HG02870 (cell line): Measurements from ENCODE around the gene GPR160.
"Not testable (repeated sequence)": the region's sequence is repeated elsewhere in the genome, so short reads cannot be mapped to it uniquely, and the experiment has no call there.

Experiments used
- ATAC-seq: cut with Tn5 transposase; IDR thresholded peaks from one replicate; pipeline ENCODE4 v1.9.1; 2021; ENCODE audit warnings: mild to moderate bottlenecking, moderate library complexity; ENCODE audit not compliant: unreplicated experiment

GPR160 gene, protein sequence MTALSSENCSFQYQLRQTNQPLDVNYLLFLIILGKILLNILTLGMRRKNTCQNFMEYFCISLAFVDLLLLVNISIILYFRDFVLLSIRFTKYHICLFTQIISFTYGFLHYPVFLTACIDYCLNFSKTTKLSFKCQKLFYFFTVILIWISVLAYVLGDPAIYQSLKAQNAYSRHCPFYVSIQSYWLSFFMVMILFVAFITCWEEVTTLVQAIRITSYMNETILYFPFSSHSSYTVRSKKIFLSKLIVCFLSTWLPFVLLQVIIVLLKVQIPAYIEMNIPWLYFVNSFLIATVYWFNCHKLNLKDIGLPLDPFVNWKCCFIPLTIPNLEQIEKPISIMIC

DNA sequence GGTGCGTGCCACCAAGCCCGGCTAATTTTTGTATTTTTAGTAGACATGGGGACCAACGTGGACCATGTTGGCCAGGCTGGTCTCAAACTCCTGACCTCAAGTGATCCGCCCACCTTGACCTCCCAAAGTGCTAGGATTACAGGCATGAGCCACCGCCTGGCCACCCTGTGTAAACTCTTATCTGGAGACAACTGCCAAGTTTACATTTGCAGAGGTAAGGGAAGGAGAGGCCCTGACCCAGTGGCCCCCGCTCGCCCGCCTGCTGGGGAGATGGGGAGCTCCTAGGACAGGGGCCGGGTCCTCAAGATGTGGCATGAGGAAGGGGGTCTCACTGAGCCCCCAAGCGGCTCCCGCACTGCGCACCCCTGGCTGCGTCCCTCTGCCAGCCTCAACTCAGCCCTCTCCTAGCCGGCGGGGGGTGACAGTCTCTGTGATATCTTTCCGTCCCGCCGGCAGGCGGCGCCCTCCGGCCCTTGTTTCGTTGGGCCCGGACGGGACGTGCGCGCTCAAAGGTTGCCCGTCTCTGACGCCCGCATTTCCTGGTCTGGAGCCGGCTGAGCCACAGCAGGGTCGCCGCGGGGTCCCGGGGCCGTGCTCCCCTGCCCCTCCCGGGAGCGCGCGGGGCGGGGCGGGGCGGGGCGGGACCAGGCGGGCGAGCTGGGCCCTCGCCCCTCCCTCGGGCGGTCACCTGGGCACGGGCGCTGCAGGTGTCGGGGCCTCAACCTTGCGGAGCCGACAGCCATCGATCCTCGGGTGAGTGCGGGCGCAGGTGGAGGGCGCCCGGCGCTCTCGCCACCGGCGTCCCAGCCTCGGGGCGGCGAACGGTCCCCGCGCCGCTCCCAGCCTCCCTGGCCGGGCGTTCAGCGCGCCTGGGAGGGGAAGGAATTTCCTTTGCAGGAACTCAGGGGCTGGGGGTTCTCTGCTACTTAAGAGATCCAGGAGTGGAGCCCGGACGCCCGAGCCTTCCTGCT, at the start of gene GPR160:
Gene GPR160 (plus strand): TSS at position 533 of the 971 bp plus-strand sequence. CDS start 45,978 bp downstream, outside the sequence.
- ATAC-seq: peak; percentile 75

DNA sequence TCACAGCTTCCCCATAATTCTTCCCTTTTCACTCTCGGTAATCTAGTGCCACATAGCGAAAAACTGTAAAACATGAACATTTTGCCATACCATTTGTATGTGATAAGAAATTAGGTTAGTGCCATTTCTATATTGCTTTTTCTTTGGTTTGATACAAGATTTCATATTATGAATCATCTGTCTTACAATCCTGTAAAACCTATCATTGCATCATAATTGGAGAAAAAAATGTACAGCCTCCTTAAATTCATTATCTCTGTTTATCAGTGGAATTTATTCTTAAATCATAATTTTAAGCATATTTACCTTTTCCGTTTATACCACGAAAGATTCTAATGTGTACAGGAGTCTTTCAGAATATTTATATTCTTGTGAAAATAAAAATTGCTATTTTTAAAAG, 47.4 kb upstream of the GPR160 start:
- ATAC-seq: no peak

DNA sequence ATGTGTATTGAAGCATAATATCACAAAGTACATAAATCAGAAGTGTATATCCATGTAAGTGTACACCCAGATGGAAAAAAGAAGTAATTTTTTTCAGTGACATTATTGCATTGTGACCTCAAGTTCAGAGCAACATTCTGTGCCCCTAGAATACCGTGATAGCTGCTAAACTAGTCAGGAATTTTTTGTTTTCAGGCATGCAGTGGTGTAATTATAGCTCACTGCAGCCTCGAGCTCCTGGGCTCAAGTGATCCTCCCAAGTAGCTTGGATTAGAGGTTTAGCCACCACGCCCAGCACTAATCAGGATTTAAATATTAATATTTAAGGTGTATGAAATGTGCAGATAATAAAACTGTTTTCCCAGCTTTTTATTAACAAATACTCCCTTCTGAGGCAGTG, 45.6 kb upstream of the GPR160 start:
- no peak for ATAC-seq

DNA sequence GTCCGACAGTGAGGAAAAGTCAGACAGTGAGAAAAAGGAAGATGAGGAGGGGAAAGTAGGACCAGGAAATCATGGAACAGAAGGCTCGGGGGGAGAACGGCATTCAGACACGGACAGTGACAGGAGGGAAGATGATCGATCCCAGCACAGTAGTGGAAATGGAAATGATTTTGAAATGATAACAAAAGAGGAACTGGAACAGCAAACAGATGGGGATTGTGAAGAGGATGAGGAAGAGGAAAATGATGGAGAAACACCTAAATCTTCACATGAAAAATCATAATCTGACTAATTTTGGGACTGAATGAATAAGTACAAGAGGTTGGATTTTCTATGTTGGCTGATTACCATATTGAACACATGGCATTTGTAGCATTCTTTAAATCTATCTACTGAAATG, 45.0 kb upstream of the GPR160 start:
- ATAC-seq: no peak

DNA sequence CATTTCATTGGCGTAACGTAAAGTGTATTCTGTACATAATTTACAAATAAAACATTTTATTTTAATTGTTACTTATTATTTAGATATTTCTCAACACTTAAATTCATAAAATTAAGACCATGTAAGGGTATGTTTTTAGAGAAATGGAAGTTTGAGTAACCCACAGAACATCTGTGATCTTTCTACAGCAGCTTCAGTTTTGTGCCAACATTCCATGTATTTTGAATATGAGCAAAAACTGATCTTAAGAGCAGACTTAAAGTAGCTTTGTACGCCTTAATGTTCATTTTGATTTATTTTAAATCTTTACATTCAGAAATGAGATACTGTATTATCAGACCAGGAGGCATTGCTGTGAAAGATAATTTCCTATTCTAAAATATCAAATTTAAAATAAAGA, 44.0 kb upstream of the GPR160 start:
- no peak for ATAC-seq

DNA sequence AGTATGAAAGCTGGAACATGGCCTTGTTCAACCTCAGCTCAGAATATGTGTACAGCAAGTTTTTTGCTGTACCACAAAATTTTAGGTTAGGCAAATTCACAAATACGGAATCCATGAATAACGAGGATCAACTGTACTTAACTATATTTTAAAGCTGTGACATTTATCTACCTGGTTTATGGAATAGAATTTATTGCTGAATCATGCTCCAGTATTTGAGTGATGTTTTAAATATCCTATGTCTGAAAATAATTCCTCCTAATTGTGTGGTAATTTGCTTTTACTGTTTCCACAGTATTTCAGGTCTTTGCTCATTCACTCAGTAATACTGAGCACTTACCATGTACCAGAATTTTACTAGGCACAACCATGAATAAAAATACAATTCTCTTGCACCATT, 41.7 kb upstream of the GPR160 start:
- ATAC-seq: no peak

DNA sequence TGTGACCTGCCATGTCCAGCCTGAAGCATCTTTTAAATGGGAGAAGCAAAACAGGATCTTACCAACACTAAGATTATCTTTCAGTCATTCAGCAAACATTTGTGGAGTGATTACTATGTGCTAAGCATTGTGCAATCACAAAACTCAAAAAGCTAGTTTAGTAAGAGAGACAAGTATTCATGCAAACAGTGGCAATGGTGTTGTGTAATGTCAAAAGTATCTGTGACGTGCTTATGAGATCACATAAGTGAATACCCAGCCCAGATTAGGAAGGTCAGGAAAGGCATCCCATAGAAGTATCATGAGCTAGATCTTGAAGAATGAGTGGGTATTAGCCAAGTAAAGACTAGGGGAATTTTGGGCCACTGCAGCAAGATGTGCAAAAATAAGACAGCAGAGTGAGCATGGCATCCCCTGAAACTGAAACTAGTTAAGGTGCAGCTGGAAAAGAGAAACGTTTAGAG, 39.1 kb upstream of the GPR160 start:
- ATAC-seq: no peak

DNA sequence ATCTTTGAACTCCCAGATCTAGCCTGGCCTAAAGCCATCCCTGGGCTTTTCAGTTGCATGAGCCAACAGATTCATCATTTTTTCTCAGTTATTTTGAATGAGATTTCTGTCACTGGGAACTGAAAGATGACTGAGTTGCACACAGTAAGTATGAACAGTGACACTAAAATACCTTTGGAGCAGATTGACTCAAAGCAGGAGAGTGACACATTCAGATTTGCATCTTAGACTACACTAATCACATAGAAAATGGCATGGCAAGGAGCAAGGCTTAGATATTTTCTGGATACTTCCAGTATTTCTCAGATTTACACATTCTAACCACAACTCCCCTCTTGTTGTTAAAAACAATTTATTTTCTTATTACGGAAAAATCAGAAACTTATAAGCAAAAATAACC, 38.4 kb upstream of the GPR160 start:
- peak; percentile 98 for ATAC-seq

DNA sequence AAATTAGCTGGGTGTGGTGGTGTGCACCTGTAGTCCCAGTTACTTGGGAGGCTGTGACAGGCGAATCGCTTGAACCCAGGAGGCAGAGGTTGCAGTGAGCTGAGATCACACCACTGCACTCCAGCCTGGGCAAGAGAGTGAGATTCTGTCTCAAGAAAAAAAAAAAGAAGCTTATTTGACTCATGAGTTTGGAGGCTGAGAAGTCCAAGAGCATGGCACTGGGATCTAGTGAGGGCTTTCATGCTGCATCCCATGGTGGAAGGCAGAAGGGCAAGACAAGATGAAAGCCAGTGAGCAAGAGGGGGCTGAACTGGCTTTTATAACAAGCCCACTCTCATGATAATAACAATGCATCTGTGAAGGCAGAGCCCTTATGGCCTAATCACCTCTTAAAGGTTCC, 37.7 kb upstream of the GPR160 start:
- ATAC-seq: no peak

DNA sequence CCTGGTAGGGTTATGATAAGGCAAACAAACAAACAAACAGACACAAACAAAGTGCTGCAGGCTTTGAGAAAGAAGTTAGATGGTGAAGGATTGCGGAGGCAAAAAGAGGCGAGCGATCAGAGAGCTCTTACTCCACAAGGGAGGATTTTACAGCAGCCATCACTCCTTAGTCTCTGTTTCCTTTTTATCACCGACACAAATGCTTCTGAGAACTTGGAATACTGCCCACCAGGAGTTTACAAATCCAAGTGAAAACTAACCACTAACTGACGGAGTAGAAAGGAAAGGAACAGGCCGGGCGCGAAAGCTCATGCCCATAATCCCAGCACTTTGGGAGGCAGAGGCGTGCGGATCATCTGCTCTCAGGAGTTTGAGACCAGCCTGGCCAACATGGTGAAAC, 35.6 kb upstream of the GPR160 start:
- no peak for ATAC-seq

DNA sequence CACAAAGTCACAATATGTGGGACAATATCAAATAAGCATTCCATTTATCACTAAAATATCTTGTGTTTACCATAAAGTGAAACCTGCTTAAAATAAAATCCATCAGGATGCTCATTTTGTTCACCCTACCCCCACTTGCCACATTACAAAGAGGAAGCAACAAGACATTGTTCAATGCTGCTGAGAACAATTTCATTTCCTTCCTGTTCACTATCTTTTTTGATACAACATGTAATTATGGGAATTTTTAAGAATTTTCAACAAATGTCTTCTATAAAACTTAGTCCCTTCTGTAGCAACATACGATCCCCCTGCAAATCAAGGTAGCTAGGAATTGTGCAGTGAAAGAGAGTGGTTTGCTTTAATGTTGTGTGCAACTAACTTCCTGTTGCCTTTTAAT, 34.9 kb upstream of the GPR160 start:
- ATAC-seq: no peak

DNA sequence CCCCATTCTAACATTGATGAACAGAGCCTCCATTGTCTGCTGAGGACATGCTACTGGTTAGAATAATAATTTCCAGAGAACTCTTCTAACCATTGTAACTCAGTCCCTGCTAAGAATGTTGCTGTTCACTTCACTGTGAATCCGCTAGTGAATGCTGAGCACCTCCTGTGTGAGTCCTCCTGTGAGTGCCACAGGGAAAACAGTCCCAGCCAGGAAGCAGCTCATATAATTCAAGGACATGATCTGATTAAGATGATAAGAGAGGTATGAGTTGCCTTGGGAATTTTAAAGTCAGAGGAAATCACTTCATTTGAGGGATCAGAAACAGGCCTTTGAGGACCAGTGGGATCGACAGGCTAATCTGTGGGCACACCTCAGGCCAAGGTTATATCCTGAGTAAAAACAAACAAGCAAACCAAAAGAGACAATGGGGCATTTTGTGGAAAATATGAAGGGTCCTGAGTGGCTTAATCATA, 33.9 kb upstream of the GPR160 start:
- ATAC-seq: no peak

DNA sequence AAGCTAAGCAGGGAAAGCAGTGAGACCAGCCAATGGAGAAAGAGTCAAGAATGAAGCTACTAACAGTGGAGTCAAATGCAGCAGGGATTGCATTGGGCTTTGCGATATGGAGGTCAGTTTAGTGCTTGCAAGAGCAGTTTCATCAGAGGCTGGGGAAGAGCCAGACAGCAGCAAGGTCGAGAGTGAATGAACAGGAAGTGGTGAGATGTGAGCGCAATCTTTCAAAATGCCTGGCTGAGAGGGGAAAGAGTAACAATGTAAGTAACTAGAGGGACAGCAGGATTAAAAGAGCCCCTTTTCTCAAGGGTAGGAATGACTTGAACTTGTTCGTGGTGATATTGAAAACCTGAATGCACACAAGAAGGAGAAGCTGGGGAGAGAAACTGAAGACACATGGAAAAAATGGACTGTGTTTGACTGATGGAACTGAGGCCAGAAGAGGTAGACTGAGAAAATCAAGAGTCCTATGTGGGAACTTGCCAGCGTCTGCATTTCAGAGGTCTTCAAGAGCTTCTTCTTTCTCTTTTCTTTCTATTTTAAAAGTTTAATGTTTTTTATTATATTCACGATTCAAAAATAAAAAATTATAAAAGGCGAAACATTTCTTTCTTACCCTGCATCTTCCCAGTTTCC, 30.6 kb upstream of the GPR160 start:
- ATAC-seq: peak; percentile 89

DNA sequence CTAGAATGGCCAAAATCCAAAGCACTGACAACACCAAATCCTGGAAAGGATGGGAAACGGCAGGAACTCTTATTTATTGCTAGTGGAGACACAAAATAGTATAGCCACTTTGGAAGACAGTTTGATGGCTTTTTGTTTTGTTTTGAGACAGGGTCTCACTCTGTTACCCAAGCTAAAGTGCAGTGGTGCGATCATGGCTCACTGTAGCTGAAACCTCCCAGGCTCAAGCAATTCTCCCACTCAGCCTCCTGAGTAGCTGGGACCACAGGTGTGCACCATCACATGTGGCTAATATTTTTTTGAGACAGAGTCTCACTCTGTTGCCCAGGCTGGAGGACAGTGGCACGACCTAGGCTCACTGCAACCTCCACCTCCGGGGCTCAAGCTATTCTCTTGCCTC, 27.3 kb upstream of the GPR160 start:
- no peak for ATAC-seq

DNA sequence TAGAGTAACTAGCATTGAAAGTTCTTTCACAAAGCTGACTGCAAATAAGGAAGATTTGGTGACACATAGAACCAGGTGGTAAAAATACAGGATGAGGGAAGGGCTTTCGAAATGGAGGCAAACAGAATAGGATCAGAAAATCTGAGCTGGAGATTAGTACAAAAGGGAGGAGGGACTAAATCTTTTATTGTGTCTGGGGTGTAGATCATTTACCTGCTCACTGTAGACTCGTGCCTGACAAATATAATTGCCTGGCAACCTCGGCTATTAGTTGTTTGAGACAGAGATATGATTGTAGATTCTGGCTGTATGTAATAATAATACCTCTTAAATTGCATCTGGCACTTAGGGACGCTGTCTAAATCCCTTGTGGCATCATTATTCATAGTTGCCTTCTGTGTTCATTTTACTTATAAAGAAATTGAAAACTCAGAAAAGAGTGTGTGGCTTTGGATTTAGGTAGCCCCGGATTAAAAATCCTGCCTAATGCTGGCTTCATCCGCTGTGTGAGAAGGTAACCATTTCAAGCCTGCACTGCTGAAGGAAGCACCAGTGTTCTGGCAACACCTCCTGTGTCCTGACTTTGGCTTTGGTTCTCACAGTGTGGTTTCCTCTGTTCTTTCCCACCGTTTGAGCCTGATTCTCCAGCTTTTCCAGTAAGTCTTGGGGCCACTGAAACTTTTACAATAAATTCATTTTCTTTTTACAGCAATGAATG, 25.0 kb upstream of the GPR160 start:
- no peak for ATAC-seq

DNA sequence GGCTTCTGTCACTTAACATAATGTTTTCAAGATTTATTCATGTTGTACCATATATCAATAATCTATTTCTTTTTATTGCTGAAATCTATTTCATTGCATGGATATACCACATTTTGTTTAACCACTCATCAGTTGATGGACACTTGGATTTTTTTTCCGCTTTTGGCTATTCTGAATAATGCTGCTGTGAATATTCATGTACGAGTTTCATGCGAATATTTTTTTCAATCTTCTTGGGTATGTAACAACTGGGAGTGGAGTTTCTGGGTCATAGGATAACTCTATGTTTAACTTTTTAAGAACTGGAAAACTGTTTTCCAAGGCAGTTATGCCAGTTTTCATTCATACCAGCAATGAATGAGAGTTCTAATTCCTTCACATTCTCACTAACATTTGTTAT, 21.7 kb upstream of the GPR160 start:
- no peak for ATAC-seq

DNA sequence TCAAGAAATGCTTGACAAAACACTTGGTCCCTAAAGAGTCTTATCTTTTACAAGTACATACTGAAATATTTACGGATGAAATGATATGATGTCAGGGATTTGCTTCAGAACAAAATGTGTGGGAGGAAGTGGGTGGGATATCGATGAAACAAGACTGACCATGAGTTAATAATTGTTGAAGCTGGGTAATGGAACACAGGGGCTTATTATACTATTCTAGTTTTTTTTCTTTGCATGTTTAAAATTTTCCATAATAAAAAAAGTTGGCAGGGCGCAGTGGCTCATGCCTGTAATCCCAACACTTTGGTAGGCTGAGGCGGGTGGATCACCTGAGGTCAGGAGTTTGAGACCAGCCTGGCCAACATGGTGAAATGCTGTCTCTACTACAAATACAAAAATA, 18.5 kb upstream of the GPR160 start:
- ATAC-seq: not testable (repeated sequence)

DNA sequence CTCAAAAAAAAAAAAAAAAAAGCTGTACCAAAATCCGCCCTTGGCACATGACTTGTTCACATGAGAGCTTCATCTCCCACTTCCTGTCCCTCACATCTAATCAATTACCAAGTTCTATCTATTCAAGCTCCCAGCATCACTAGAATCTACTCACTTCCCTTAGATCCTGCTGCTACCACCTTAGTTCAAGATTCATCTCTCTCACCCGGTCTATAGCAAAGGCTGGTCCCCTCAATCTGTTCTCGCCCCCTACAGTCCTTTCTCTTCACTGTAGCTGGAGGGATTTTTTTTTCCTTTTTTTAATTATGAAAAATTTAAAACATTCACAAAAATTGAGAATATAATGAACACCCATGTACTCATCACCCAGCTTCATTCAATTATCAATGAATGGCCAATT, 16.7 kb upstream of the GPR160 start:
- no peak for ATAC-seq

DNA sequence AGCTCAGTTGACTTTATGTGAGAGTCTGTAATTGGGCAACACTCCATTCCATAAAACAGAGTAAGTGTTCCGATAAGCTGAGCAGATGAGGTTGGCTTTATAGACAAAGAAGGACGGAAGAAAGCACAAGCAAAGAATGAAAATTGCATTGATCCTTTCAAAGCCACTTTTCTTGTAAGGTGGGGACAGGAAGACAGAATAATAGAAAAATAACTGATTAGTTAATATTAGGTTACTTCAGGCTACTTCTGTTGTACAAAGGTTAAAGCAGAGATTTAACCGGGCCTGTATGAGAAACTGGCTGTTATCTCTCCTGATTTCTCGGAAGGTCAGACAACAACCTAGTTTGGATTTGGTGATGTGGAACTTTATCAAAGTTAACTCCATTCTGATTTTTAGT, 15.5 kb upstream of the GPR160 start:
- ATAC-seq: no peak

DNA sequence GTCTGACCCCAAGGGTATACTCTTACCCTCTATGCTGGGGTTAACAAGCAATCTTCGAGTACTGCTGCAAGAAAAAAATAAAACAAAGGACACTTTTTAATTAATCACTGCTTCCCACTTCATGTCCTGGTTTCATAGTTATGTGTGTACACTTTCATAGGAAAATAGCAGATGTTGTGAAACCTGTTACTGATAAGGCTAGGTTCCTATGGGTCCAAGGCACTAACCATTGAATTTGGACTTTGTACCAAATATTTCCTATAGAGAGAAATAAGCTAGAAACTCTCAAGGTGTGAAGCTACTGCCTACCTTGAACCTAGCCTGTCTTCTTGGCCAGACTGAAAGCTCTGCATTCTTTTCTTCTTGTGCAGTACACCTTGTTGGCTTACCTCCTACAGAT, 14.6 kb upstream of the GPR160 start:
- no peak for ATAC-seq

DNA sequence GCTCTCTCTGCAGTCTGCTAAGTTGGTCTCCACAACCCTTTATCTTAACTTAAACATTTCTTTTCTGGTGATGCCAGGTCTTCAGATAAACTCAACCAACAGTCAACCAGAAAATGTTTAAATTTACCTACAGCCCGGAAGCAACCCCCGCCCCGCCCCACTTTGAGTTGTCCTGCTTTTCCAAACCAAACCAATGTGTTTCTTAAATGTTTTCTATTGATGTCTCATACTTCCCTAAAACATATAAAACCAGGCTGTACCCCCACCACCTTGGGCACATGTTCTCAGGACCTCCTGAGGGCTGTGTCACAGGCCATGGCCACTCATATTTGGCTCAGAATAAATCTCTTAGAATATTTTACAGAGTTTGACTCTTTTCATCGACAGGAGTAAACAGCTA, 13.2 kb upstream of the GPR160 start:
- no peak for ATAC-seq
